ENCODE results near the gene BRSK1. TPM values are rescaled to one million over a fixed set of nuclear protein-coding genes. Genes with fewer than 3 reads are reported as not detected.

Gene BRSK1
- total and polyA plus RNA-seq, 8 donors = 1.5 to 67.7 (median 5.4) TPM; not detected in 2

DNA sequence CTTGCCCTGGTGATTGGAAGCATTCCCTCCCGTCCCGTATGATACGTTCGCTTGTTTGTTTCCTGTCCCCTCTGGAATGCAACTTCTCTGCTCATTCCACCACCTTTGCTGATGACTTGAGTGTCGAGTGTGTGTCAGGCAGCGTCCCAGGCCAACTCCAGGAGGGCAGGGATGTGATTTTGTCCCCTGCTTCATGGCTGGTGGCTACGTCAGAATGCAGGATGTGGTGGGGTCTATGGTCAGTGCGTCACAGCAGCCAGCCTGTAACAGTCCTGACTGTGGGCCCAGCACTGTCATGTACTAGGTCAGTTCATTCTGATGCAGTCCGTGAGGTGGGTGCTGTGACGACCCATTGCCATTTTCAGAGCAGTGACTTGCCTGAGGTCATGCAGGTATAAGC, 16.2 kb downstream of the BRSK1 start:
- H3K27me3 ChIP-seq = peaks cover 0 to 7% (median 0%) of the 10 kb centered on the region in 3 donors
- no peak overlapping the region for H3K4me3 ChIP-seq
- peaks cover 7 to 12% (median 12%) of the 10 kb centered on the region in 4 donors for H3K4me1 ChIP-seq
- no peaks in the 10 kb centered on the region for H3K9me3 ChIP-seq
- intact Hi-C loops (cut with DNase I; ENCODE audit: low total_unique reads) = loop anchor here (10.0 kb wide), 1 partner anchor 115 kb away; no protein-coding TSS in a partner anchor
- TF ChIP-seq POLR2A (IDR thresholded peaks at IDR 0.05) = no peak
- TF ChIP-seq POLR2AphosphoS5 (IDR thresholded peaks at IDR 0.05) = no peak
- no peak for TF ChIP-seq EP300 (IDR thresholded peaks at IDR 0.05)
- TF ChIP-seq, protein P1, sequence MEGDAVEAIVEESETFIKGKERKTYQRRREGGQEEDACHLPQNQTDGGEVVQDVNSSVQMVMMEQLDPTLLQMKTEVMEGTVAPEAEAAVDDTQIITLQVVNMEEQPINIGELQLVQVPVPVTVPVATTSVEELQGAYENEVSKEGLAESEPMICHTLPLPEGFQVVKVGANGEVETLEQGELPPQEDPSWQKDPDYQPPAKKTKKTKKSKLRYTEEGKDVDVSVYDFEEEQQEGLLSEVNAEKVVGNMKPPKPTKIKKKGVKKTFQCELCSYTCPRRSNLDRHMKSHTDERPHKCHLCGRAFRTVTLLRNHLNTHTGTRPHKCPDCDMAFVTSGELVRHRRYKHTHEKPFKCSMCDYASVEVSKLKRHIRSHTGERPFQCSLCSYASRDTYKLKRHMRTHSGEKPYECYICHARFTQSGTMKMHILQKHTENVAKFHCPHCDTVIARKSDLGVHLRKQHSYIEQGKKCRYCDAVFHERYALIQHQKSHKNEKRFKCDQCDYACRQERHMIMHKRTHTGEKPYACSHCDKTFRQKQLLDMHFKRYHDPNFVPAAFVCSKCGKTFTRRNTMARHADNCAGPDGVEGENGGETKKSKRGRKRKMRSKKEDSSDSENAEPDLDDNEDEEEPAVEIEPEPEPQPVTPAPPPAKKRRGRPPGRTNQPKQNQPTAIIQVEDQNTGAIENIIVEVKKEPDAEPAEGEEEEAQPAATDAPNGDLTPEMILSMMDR (IDR thresholded peaks at IDR 0.05) = no peak
- DNase-seq = peak in 1 of 2 donors; percentile 3
- 87 to 92% (median 90%) methylated on average over 10 of the region's 10 CpGs for WGBS, 5 donors
- peaks cover 0 to 35% (median 11%) of the 10 kb centered on the region in 4 donors for H3K36me3 ChIP-seq
- H3K27ac ChIP-seq = no peak overlapping the region

DNA sequence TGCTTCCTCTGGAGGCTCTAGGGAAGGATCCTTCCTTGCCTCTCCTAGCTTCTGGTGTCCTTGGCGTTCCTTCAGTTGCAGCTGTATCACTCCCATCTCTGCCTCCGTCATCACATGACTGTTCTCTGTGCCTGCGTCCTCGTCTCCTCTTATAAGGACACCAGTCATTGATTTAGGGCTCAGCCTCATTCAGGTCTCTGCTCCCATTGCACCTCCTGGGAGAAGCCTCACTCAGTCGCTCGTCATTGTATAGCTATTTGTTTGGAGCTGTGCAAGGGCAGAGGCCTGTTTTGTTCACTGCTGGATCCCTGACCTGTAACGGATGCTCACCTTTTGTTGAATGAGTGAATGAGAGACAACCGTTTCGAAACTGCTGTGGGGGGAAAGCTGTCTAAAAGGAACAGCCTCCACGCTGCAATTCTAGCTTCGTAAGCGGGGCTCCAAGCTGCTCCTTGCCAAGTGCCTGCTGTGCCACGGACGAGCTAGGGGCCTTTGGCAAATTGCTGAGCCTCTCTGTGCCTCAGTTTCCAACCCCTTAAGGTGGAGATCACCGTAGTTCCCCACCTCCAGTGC, 17.2 kb downstream of the BRSK1 start:
- WGBS, 5 donors = 71 to 77% (median 72%) methylated on average over 15 of the region's 15 CpGs
- Histone ChIP-seq H3K27me3 (peaks cover 0 to 7% (median 0%) of the 10 kb centered on the region in 3 donors), H3K36me3 (peaks cover 0 to 28% (median 12%) of the 10 kb centered on the region in 4 donors), H3K4me1 (peaks cover 7 to 12% (median 12%) of the 10 kb centered on the region in 4 donors), H3K4me3 (peak overlapping the region in 1 of 4 donors; percentile 40), H3K27ac (no peak overlapping the region), H3K9me3 (no peaks in the 10 kb centered on the region)
- TF ChIP-seq, protein P1 (IDR thresholded peaks at IDR 0.05) = no peak
- no peak for TF ChIP-seq POLR2A (IDR thresholded peaks at IDR 0.05)
- TF ChIP-seq EP300 (IDR thresholded peaks at IDR 0.05) = no peak
- no peak for TF ChIP-seq POLR2AphosphoS5 (IDR thresholded peaks at IDR 0.05)
- DNase-seq = no peak
- intact Hi-C loops (cut with DNase I; ENCODE audit: low total_unique reads) = loop anchor here (10.0 kb wide), 1 partner anchor 114 kb away; no protein-coding TSS in a partner anchor

DNA sequence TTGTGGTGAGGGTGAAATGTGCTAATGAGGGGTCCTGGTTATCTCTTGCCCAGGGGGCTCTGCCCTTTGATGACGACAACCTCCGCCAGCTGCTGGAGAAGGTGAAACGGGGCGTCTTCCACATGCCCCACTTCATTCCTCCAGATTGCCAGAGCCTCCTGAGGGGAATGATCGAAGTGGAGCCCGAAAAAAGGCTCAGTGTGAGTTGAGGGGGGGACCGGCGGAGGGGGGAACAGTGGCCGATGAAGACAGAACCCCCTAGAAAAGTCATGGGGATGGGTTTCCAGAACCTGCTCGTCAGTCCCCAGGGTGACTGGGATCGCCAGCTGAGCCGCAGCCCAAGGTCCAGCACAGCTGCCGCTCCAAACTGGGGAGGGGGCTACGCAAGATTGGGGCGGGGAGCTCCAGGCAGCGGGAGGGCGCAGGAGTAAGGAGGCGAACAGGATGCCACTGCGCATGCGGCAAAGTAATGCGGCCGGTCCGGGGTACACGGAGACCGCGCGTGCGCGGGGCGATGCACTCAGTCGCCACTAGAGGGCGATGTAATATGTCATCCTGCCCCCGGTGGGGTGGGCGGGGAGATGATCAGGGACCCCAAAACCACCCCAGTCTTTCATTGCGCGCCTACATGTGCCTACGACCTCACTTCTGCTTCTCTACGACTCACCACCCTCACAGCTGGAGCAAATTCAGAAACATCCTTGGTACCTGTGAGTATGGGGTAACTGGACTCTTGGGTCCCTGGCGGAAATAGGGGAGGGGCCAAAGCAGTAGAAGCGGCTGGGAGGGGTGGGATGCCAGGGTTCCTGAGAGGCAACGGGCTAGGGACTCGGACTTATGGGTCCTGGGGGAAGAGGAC, 17.9 kb downstream of the BRSK1 start:
- Histone ChIP-seq H3K36me3 (peaks cover 0 to 32% (median 18%) of the 10 kb centered on the region in 4 donors), H3K4me1 (peaks cover 7 to 12% (median 12%) of the 10 kb centered on the region in 4 donors), H3K4me3 (peak overlapping the region; percentile 27 to 40 (median 37)), H3K27me3 (peaks cover 0 to 7% (median 0%) of the 10 kb centered on the region in 3 donors), H3K27ac (peak overlapping the region in 2 of 5 donors; percentile 13 to 30), H3K9me3 (no peaks in the 10 kb centered on the region)
- 10 to 16% (median 13%) methylated on average over 27 to 42 of the region's 42 CpGs for WGBS, 5 donors
- intact Hi-C loops (cut with DNase I; ENCODE audit: low total_unique reads) = loop anchor here (10.0 kb wide), 1 partner anchor 113 kb away; no protein-coding TSS in a partner anchor
- DNase-seq = peak; percentile 91 to 95
- TF ChIP-seq POLR2AphosphoS5 (IDR thresholded peaks at IDR 0.05) (peak in 2 of 3 donors; percentile 41 to 79), EP300 (IDR thresholded peaks at IDR 0.05) (no peak)
- TF ChIP-seq, protein P1 (IDR thresholded peaks at IDR 0.05) = peak in 5 of 7 experiments; percentile 85 to 100 (median 99)

DNA sequence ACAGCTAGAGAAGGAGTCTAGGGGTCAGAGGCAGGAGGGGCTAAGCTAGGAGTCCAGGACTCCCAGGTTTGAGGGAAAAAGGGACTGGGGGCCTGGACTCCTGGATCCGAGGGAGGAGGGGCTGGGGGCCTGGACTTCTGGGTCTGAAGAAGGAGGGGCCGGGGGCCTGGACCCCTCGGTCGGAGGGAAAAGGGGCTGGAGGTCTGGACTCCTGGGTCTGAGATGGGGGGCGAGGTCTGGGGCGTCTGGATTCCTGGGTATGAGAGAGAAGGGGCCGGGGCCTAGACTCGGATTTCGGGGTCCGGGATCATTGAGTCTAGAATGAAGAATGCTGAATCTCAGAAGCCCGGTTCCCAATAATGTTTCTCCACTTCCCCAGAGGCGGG, 18.5 kb downstream of the BRSK1 start:
- Histone ChIP-seq H3K36me3 (peaks cover 0 to 35% (median 21%) of the 10 kb centered on the region in 4 donors), H3K9me3 (no peaks in the 10 kb centered on the region), H3K27ac (peak overlapping the region in 1 of 5 donors; percentile 30), H3K4me3 (peak overlapping the region; percentile 27 to 40 (median 37)), H3K27me3 (peaks cover 0 to 7% (median 0%) of the 10 kb centered on the region in 3 donors), H3K4me1 (peaks cover 7 to 12% (median 12%) of the 10 kb centered on the region in 4 donors)
- no peak for DNase-seq
- 68 to 81% (median 76%) methylated on average over 11 to 12 of the region's 12 CpGs for WGBS, 5 donors
- TF ChIP-seq POLR2AphosphoS5 (IDR thresholded peaks at IDR 0.05) = no peak
- TF ChIP-seq EP300 (IDR thresholded peaks at IDR 0.05) = no peak
- TF ChIP-seq, protein P1 (IDR thresholded peaks at IDR 0.05) = no peak
- no peak for TF ChIP-seq POLR2A (IDR thresholded peaks at IDR 0.05)
- intact Hi-C loops (cut with DNase I; ENCODE audit: low total_unique reads) = loop anchor here (10.0 kb wide), 1 partner anchor 112 kb away; no protein-coding TSS in a partner anchor

Measured in stomach (tissue), 9 donors.